Smooth muscle cell (in vitro differentiated cells): Measurements from ENCODE around the gene USP20. TPM values are rescaled to one million over a fixed set of nuclear protein-coding genes. Genes with fewer than 3 reads are reported as not detected.

Source experiments
- DNase-seq: peaks from one replicate; lab custom pipeline; 2025; ENCODE audit not compliant: unreplicated experiment; lab: John Stamatoyannopoulos, UW
- H2AFZ ChIP-seq: fragments of 200-600 bp; sonication (generic); 2 replicates; pipeline ENCODE4 v1.6.0; 2016; ENCODE audit warnings: antibody characterized with exemption, low read depth, mild to moderate bottlenecking
- H3F3A ChIP-seq: fragments of 200-600 bp; sonication (generic); 2 replicates; pipeline ENCODE4 v1.6.0; 2017; ENCODE audit warnings: antibody characterized with exemption, low read depth
- H3K27ac ChIP-seq: fragments of 200-600 bp; sonication (generic); 2 replicates; pipeline ENCODE4 v1.5.1; 2016; ENCODE audit warnings: low read depth, mild to moderate bottlenecking
- H3K27me3 ChIP-seq: fragments of 200-600 bp; sonication (generic); 2 replicates; pipeline ENCODE4 v1.6.1; 2016; ENCODE audit warnings: low read depth, mild to moderate bottlenecking
- H3K36me3 ChIP-seq: fragments of 200-600 bp; sonication (generic); 2 replicates; pipeline ENCODE4 v1.5.1; 2016; ENCODE audit warnings: low read depth
- H3K4me1 ChIP-seq: fragments of 200-600 bp; sonication (generic); 2 replicates; pipeline ENCODE4 v1.5.1; 2016; ENCODE audit warnings: low read depth
- H3K4me2 ChIP-seq: fragments of 200-600 bp; sonication (generic); 2 replicates; pipeline ENCODE4 v1.6.0; 2016; ENCODE audit warnings: mild to moderate bottlenecking
- H3K4me3 ChIP-seq: fragments of 200-600 bp; sonication (generic); 2 replicates; pipeline ENCODE4 v1.5.1; 2016; ENCODE audit warnings: mild to moderate bottlenecking
- H3K79me2 ChIP-seq: fragments of 200-600 bp; sonication (generic); 2 replicates; pipeline ENCODE4 v1.6.0; 2016; ENCODE audit warnings: low read depth, mild to moderate bottlenecking
- H3K9ac ChIP-seq: fragments of 200-600 bp; sonication (generic); 2 replicates; pipeline ENCODE4 v1.6.0; 2016; ENCODE audit warnings: low read depth
- H3K9me3 ChIP-seq: fragments of 200-600 bp; sonication (generic); replicated peaks from 2 replicates; pipeline ENCODE4 v1.5.1; 2016; ENCODE audit warnings: low read depth
- H4K20me1 ChIP-seq: fragments of 200-600 bp; sonication (generic); 2 replicates; pipeline ENCODE4 v1.6.0; 2016; ENCODE audit warnings: low read depth
- CTCF ChIP-seq: fragments of 200-600 bp; sonication (generic); IDR thresholded peaks from 2 replicates; pipeline ENCODE4 v1.5.1; 2017; ENCODE audit warnings: borderline replicate concordance, mild to moderate bottlenecking, antibody characterized with exemption; ENCODE audit not compliant: insufficient read depth, poor library complexity, severe bottlenecking
- WGBS: methylation state at CpG from one replicate; pipeline ENCODE4 v1.1.7; 2016; ENCODE audit warnings: low lambda C conversion rate; 5-methylcytosine and 5-hydroxymethylcytosine counted together
- polyA plus RNA-seq: library from polyadenylated mRNA; unstranded; fragments of >200 nt; fragmentation: Nextera tagmentation; extraction: Ambion mirVana; gene quantifications from 2 replicates; pipeline ENCODE4 v1.2.1, GENCODE V29; 2016
- total RNA-seq: library from RNA; depleted of rRNA; stranded (reverse); fragments of >200 nt; gene quantifications from 2 replicates; pipeline ENCODE4 v1.2.3, GENCODE V29; 2014

Gene USP20
- total and polyA plus RNA-seq, 2 experiments from 2014 or later, result 14.6 to 29.7 TPM

DNA sequence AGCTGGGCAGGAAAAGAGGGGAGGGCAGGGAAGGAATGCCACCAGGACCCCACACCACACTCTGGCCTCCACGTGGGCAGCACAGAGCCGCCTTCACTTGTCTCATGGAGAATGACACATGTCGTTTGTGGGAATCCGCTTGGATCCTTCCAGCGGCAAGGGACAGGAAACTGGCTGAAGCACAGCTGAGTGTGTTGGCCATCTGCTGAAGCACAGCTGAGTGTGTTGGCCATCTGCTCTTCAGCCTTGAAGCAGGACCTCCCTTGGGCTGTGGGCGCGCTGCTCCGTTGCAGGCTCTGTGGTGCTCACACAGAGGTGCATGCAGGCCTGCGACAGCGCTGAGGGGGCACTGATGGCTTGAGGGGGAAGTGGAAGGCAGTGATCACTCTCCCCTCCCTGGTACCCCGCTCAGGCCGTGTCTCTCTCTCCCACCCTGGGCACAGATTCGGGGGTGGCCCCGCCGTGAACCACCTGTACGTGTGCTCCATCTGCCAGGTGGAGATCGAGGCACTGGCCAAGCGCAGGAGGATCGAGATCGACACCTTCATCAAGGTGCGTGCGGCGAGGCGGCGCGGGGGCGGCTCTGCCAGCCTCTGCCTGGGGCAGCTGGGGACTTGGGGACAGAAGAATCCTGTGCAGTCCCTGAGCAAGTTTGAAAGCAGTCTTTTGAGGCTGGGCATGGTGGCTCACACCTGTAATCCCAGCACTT lies 40.6 kb downstream of the USP20 start:
- no peak for DNase-seq
- Histone ChIP-seq H3K27ac (no peak overlapping the region), H2AFZ (no peak overlapping the region), H3K9ac (no peak overlapping the region), H3K4me3 (no peak overlapping the region), H3K27me3 (no peaks in the 10 kb centered on the region), H3K4me1 (no peaks in the 10 kb centered on the region), H3K4me2 (no peak overlapping the region), H3K36me3 (no peaks in the 10 kb centered on the region), H3K79me2 (no peaks in the 10 kb centered on the region), H3K9me3 (no peaks in the 10 kb centered on the region), H3F3A (no peaks in the 10 kb centered on the region), H4K20me1 (no peaks in the 10 kb centered on the region)
- 96% methylated on average over 27 of the region's 27 CpGs for WGBS
- no peak for TF ChIP-seq CTCF

DNA sequence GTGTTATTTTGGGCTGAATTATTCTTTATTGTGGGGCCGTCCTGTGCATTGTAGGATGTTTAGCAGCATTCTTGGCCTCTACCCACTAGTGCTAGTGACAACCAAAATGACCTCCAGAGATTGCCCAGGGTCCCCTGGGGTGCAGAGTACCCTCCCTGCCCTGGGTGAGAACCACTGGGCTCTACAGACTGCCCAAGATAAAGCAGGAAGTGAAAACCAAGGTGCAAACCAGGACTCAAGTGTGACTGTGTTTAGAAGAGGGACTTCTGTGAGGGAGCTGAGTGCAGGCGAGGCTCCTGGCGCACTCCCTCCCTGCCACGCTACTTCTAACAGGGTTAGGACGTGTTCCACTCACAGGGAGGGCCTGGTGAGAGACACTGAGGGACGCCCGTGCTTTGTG lies 41.6 kb downstream of the USP20 start:
- 98% methylated on average over 7 of the region's 7 CpGs for WGBS
- DNase-seq, result no peak
- Histone ChIP-seq H3K9me3 (no peaks in the 10 kb centered on the region), H2AFZ (no peak overlapping the region), H3K27me3 (no peaks in the 10 kb centered on the region), H3K4me1 (no peaks in the 10 kb centered on the region), H3F3A (no peaks in the 10 kb centered on the region), H3K4me3 (no peak overlapping the region), H3K4me2 (no peak overlapping the region), H3K79me2 (no peaks in the 10 kb centered on the region), H3K9ac (no peak overlapping the region), H3K27ac (no peak overlapping the region), H3K36me3 (no peaks in the 10 kb centered on the region), H4K20me1 (no peaks in the 10 kb centered on the region)
- no peak for TF ChIP-seq CTCF

DNA sequence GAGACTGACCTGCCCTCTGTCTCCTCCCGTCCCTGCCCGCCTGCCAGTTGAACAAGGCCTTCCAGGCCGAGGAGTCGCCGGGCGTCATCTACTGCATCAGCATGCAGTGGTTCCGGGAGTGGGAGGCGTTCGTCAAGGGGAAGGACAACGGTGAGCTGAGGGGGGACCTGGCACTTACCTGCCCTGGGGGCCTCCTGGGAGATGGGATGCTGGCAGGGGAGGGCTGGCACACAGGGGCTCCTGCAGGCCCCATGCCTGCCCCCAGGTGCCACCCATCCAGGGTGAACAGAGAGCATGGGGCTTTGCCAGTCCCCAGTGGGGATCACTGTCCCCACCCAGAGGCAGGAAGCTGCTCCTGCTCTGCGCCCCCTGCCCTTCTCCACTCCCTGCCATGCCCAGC lies 43.0 kb downstream of the USP20 start:
- no peaks in the 10 kb centered on the region for H3K36me3 ChIP-seq
- H4K20me1 ChIP-seq, result no peaks in the 10 kb centered on the region
- no peak overlapping the region for H3K4me3 ChIP-seq
- no peak for TF ChIP-seq CTCF
- whole genome bisulfite sequencing, result 95% methylated on average over 11 of the region's 11 CpGs
- H3K27me3 ChIP-seq, result no peaks in the 10 kb centered on the region
- no peaks in the 10 kb centered on the region for H3F3A ChIP-seq
- no peak overlapping the region for H3K4me2 ChIP-seq
- DNase-seq, result no peak
- H3K4me1 ChIP-seq, result no peaks in the 10 kb centered on the region
- H3K79me2 ChIP-seq, result no peaks in the 10 kb centered on the region
- H3K9ac ChIP-seq, result no peak overlapping the region
- no peak overlapping the region for H3K27ac ChIP-seq
- H2AFZ ChIP-seq, result no peak overlapping the region
- no peaks in the 10 kb centered on the region for H3K9me3 ChIP-seq

- no peak for TF ChIP-seq CTCF
Measured at GRCh38 chr9:129879103-129879699, 43.9 kb downstream of the USP20 start.

More at GRCh38 chr9:129879103-129879699, 43.9 kb downstream of the USP20 start:
- Histone ChIP-seq H3K4me3 (no peak overlapping the region), H4K20me1 (no peaks in the 10 kb centered on the region), H3K4me2 (no peak overlapping the region), H3K27ac (no peak overlapping the region), H3K79me2 (no peaks in the 10 kb centered on the region), H3K4me1 (peaks cover 4% of the 10 kb centered on the region), H3K27me3 (no peaks in the 10 kb centered on the region), H3K9me3 (no peaks in the 10 kb centered on the region), H3F3A (no peaks in the 10 kb centered on the region), H2AFZ (no peak overlapping the region), H3K36me3 (no peaks in the 10 kb centered on the region), H3K9ac (no peak overlapping the region)
- WGBS, result 94% methylated on average over 17 of the region's 17 CpGs
- no peak for DNase-seq
